Measurements from ENCODE around the gene MEGF11.
A peak's percentile ranks its signal among the peaks of the same experiment; 100 is the strongest.

Gene MEGF11

GRCh38 chr15:66084704-66085103 lies 168.8 kb downstream of the MEGF11 start:
- TF ChIP-seq, protein P1, sequence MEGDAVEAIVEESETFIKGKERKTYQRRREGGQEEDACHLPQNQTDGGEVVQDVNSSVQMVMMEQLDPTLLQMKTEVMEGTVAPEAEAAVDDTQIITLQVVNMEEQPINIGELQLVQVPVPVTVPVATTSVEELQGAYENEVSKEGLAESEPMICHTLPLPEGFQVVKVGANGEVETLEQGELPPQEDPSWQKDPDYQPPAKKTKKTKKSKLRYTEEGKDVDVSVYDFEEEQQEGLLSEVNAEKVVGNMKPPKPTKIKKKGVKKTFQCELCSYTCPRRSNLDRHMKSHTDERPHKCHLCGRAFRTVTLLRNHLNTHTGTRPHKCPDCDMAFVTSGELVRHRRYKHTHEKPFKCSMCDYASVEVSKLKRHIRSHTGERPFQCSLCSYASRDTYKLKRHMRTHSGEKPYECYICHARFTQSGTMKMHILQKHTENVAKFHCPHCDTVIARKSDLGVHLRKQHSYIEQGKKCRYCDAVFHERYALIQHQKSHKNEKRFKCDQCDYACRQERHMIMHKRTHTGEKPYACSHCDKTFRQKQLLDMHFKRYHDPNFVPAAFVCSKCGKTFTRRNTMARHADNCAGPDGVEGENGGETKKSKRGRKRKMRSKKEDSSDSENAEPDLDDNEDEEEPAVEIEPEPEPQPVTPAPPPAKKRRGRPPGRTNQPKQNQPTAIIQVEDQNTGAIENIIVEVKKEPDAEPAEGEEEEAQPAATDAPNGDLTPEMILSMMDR (conservative IDR thresholded peaks at IDR 0.05; ENCODE audit: control insufficient read depth, insufficient read depth, low read depth, low read length): no peak
- no peak overlapping the region for H3K4me3 ChIP-seq (ENCODE audit: control insufficient read depth, low read depth, low read length)

DNA sequence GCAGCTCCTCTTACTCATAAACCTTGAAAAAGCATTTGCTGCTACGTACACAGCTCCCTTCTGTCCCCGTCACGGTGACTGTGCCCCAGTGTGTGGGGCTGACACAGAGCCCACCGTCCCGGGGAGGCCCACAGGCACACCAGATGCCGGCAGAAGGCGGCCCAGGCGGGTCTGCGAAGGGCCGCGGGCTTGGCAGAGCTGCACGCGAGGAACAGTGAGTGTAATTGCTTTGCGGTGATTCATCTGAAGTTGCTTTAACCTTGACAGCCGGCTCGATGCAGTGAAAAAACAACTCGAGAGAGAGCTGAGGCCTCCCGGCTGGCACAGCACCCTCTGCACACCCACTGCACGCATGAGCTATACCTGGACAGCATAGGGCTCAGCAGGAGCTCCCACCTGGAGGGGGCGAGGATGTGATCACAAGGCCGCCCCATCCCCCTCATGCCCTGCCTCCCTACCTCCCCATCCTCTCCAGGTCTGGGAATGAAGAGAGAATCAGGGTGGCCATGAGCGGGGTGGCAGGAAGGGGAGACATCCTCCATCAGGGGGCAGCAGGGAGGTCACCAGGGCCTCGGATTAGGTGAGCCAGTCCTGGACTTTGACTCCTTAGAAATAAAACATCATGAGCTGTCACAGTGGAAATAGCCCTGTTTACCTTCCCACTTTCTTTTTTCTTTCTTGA lies 172.7 kb downstream of the MEGF11 start:
- TF ChIP-seq, protein P1 (conservative IDR thresholded peaks at IDR 0.05; ENCODE audit: control insufficient read depth, insufficient read depth, low read depth, low read length): no peak
- DNase-seq (ENCODE audit: low read depth): peak; percentile 41
- H3K4me3 ChIP-seq (ENCODE audit: control insufficient read depth, low read depth, low read length): no peak overlapping the region

More at GRCh38 chr15:66084704-66085103, 168.8 kb downstream of the MEGF11 start:
- DNase-seq (ENCODE audit: low read depth): no peak

GRCh38 chr15:66078929-66079275 lies 174.6 kb downstream of the MEGF11 start:
- DNase-seq (ENCODE audit: low read depth): no peak
- no peak overlapping the region for H3K4me3 ChIP-seq (ENCODE audit: control insufficient read depth, low read depth, low read length)
- TF ChIP-seq, protein P1 (conservative IDR thresholded peaks at IDR 0.05; ENCODE audit: control insufficient read depth, insufficient read depth, low read depth, low read length): no peak

- TF ChIP-seq, protein P1 (conservative IDR thresholded peaks at IDR 0.05; ENCODE audit: control insufficient read depth, insufficient read depth, low read depth, low read length): no peak
- DNase-seq (ENCODE audit: low read depth): no peak
Measured at GRCh38 chr15:66078196-66078928, 175.2 kb downstream of the MEGF11 start.

GRCh38 chr15:66077320-66077663 lies 176.3 kb downstream of the MEGF11 start:
- TF ChIP-seq, protein P1 (conservative IDR thresholded peaks at IDR 0.05; ENCODE audit: control insufficient read depth, insufficient read depth, low read depth, low read length): no peak
- no peak for DNase-seq (ENCODE audit: low read depth)
- H3K4me3 ChIP-seq (ENCODE audit: control insufficient read depth, low read depth, low read length): no peak overlapping the region

More at GRCh38 chr15:66078196-66078928, 175.2 kb downstream of the MEGF11 start:
- H3K4me3 ChIP-seq (ENCODE audit: control insufficient read depth, low read depth, low read length): no peak overlapping the region

GRCh38 chr15:66076591-66077319 lies 176.8 kb downstream of the MEGF11 start:
- DNase-seq (ENCODE audit: low read depth): no peak
- H3K4me3 ChIP-seq (ENCODE audit: control insufficient read depth, low read depth, low read length): no peak overlapping the region
- TF ChIP-seq, protein P1 (conservative IDR thresholded peaks at IDR 0.05; ENCODE audit: control insufficient read depth, insufficient read depth, low read depth, low read length): no peak

Measured in fibroblast of mammary gland (primary cell).